Natural killer cell treated with Interleukin-12 subunit alpha and Interleukin-12 subunit beta and Interleukin-15 and Interleukin-18, amount 100 ng/mL, for 72 hours (primary cell): Measurements from ENCODE around the gene PRODH. TPM values are rescaled to one million over a fixed set of nuclear protein-coding genes. Genes with fewer than 3 reads are reported as not detected.
"Not testable (repeated sequence)": the region's sequence is repeated elsewhere in the genome, so short reads cannot be mapped to it uniquely, and the experiment has no call there.

Source experiments
- ATAC-seq, 2 donors: fragments of 150-1000 bp; cut with Tn5 transposase in 1 of 2; sonication (Bioruptor Pico), chemical (Tn5 transposase) in 1 of 2; 2 replicates each; pipeline ENCODE4 v1.10.0; 2021
- DNase-seq: peaks from one replicate; pipeline ENCODE4 v3.0.0; 2022; ENCODE audit warnings: low spot score
- H3K27ac Mint-ChIP-seq, 2 donors: 1 replicate in 1 of 2; 2 replicates in 1 of 2; pipeline ENCODE4 v1.8.0; 2022; ENCODE audit warnings: mixed read lengths in 2 of 2, mild to moderate bottlenecking in 1 of 2, moderate library complexity in 1 of 2
- H3K27me3 Mint-ChIP-seq, 2 donors: 1 replicate in 1 of 2; 2 replicates in 1 of 2; pipeline ENCODE4 v1.8.0; 2022; ENCODE audit warnings: mixed read lengths in 2 of 2
- H3K36me3 Mint-ChIP-seq: one replicate; pipeline ENCODE4 v1.8.0; 2022; ENCODE audit warnings: mixed read lengths
- H3K4me1 Mint-ChIP-seq, 2 donors: 1 replicate in 1 of 2; 2 replicates in 1 of 2; pipeline ENCODE4 v1.8.0; 2022; ENCODE audit warnings: low read depth in 2 of 2, mixed read lengths in 2 of 2, mild to moderate bottlenecking in 1 of 2
- H3K4me3 Mint-ChIP-seq: one replicate; pipeline ENCODE4 v1.8.0; 2022; ENCODE audit warnings: mixed read lengths
- H3K9me3 Mint-ChIP-seq: 2 replicates; pipeline ENCODE4 v1.8.0; 2022; ENCODE audit warnings: mixed read lengths
- total RNA-seq, 2 donors: library from RNA; stranded (reverse); gene quantifications; one replicate each; pipeline ENCODE4 v1.2.3, GENCODE V29; 2022

PRODH gene
- total RNA-seq, 2 donors from 2014 or later = not detected

DNA sequence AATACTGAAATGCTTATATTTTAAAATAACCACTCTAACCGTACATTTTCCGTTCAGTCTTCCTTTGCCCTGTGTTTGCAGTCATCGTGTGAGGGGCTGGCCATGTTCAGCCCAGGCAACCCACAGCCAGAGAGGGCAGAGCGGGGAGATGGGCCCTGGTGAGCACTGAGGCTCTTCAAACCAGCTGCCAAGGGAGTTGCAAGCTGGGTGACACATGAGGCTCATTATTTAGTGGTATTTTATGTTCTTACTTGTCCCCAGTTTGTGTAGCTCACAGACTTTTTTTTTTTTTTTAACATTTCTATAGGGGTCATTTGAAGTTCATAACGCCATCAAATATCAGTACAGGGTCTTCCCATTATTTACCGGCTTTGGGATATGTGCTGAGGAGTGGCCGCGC, 48.0 kb downstream of the PRODH start:
- ATAC-seq (no peak), DNase-seq (no peak)
- Mint-ChIP-seq H3K27ac (no peak overlapping the region), H3K4me1 (no peaks in the 10 kb centered on the region), H3K27me3 (no peaks in the 10 kb centered on the region), H3K36me3 (no peaks in the 10 kb centered on the region), H3K4me3 (no peak overlapping the region), H3K9me3 (no peaks in the 10 kb centered on the region)

GRCh38 chr22:18884465-18884864, 51.6 kb downstream of the PRODH start:
- H3K27ac Mint-ChIP-seq, ATAC-seq, H3K4me1 Mint-ChIP-seq, H3K4me3 Mint-ChIP-seq, H3K27me3 Mint-ChIP-seq, H3K9me3 Mint-ChIP-seq, DNase-seq, H3K36me3 Mint-ChIP-seq: not testable (repeated sequence)

DNA sequence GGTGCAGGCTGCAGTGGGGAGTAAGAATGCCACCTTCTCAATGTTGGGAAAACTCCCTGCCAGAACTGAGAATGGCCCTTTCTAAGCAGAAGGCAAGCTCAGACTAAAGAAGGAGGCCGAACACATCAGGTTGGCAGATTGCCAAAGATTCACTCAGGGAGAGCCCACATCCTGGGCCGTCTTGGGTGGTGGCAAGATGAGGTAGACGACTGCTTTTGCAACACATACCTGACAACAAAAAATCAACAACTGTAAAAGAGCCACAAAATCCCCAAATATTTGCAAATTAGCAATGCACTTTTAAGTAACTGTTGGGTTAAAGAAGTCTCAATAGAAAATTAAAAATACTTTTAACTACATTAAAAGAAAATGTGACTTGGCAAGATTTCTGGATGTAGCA, 54.8 kb downstream of the PRODH start:
- not testable (repeated sequence) for H3K36me3 Mint-ChIP-seq, H3K4me3 Mint-ChIP-seq, H3K9me3 Mint-ChIP-seq, H3K27ac Mint-ChIP-seq, H3K4me1 Mint-ChIP-seq, H3K27me3 Mint-ChIP-seq, ATAC-seq
- peak; percentile 38 for DNase-seq

Other genes with a start within 250 kb of the PRODH start
- 1 to 10 TPM; 1.1 to 1.9 TPM for gene DGCR6, start 30.0 kb downstream of the PRODH start, total RNA-seq
- gene DGCR2, start 186.1 kb upstream of the PRODH start, total RNA-seq = 10 to 100 TPM; 29.6 to 34.6 TPM
- under 1 TPM in 1 of 2 donors, not detected in 1; 0.39 TPM for gene TSSK2, start 195.0 kb upstream of the PRODH start, total RNA-seq
- gene ESS2, start 208.4 kb upstream of the PRODH start, total RNA-seq = 10 to 100 TPM; 30.0 to 38.6 TPM
- not detected for gene GSC2, start 214.0 kb upstream of the PRODH start, total RNA-seq
- gene SLC25A1, start 242.4 kb upstream of the PRODH start, total RNA-seq = 10 to 100 TPM; 44.5 to 44.7 TPM